BLaER1 (cell line): ENCODE data around the gene ADAMTS20.
"Not testable (repeated sequence)": the region's sequence is repeated elsewhere in the genome, so short reads cannot be mapped to it uniquely, and the experiment has no call there.

ENCODE experiments used
- H3K27ac ChIP-seq: shearing (Covaris generic); formaldehyde crosslinking; 2 replicates; pipeline ENCODE4 v1.8.1; 2022
- H3K27me3 ChIP-seq: shearing (Covaris generic); formaldehyde crosslinking; 2 replicates; pipeline ENCODE4 v1.8.1; 2022
- H3K36me3 ChIP-seq: shearing (Covaris generic); formaldehyde crosslinking; 2 replicates; pipeline ENCODE4 v1.8.1; 2022
- H3K4me1 ChIP-seq: shearing (Covaris generic); formaldehyde crosslinking; 2 replicates; pipeline ENCODE4 v1.8.1; 2022
- H3K4me2 ChIP-seq: shearing (Covaris generic); formaldehyde crosslinking; 2 replicates; pipeline ENCODE4 v1.8.1; 2022
- H3K4me3 ChIP-seq: shearing (Covaris generic); formaldehyde crosslinking; 2 replicates; pipeline ENCODE4 v1.8.1; 2022
- H3K9ac ChIP-seq: shearing (Covaris generic); formaldehyde crosslinking; 2 replicates; pipeline ENCODE4 v1.8.1; 2022
- H3K9me3 ChIP-seq: shearing (Covaris generic); formaldehyde crosslinking; 2 replicates; pipeline ENCODE4 v1.8.1; 2022
- H4K20me1 ChIP-seq: shearing (Covaris generic); formaldehyde crosslinking; 2 replicates; pipeline ENCODE4 v1.8.1; 2022
- Cebpa-rat ChIP-seq: shearing (Covaris generic); IDR thresholded peaks from 2 replicates; pipeline ENCODE4 v1.8.1; 2022

The ADAMTS20 gene

DNA sequence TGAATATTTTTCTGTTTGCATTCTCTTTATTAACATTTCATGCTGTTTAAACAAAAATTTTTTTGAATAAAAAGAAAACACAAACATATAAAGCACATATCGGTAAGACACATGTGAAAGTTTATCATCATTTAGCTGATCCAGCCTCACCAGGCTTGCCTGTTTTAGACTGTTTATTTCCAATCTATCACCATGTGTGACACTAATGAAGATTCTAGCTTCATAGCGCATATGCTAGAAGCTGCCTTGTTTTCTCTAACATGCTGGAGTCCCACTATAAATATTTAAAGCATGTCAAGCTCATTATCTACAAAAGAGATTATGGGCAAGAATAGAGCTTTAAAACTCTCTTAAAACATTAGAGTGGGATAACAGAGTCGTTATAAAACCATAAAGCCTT lies 25.4 kb upstream of the ADAMTS20 start:
- no peaks in the 10 kb centered on the region for H3K36me3 ChIP-seq
- H3K27me3 ChIP-seq = no peaks in the 10 kb centered on the region
- H4K20me1 ChIP-seq = no peaks in the 10 kb centered on the region
- no peak for TF ChIP-seq Cebpa-rat
- H3K27ac ChIP-seq = no peak overlapping the region
- no peak overlapping the region for H3K4me2 ChIP-seq
- no peaks in the 10 kb centered on the region for H3K4me1 ChIP-seq
- no peaks in the 10 kb centered on the region for H3K9me3 ChIP-seq
- H3K9ac ChIP-seq = no peak overlapping the region
- no peak overlapping the region for H3K4me3 ChIP-seq

DNA sequence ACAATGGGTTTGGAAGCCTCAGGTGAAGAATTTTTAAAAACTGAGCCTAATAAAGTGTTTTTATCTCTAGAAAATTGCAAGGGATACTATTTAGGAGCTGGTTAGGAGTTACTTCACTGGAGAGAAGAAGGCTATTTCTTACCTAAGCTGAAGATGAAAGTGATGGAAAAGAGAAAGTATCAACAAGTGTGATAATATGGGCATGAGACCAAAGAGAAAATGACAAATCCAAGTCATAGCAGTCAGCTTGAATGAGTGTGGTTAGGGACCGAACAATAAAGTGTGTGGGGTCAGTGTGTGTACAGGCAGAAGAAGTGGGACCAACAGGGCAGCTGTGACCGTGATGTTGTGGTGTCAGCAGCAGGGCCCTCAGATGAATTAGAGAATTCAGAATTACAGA lies 24.2 kb upstream of the ADAMTS20 start:
- no peaks in the 10 kb centered on the region for H4K20me1 ChIP-seq
- no peaks in the 10 kb centered on the region for H3K4me1 ChIP-seq
- H3K4me3 ChIP-seq = no peak overlapping the region
- H3K36me3 ChIP-seq = no peaks in the 10 kb centered on the region
- no peaks in the 10 kb centered on the region for H3K27me3 ChIP-seq
- H3K9me3 ChIP-seq = no peaks in the 10 kb centered on the region
- no peak overlapping the region for H3K27ac ChIP-seq
- H3K4me2 ChIP-seq = no peak overlapping the region
- no peak for TF ChIP-seq Cebpa-rat
- no peak overlapping the region for H3K9ac ChIP-seq

DNA sequence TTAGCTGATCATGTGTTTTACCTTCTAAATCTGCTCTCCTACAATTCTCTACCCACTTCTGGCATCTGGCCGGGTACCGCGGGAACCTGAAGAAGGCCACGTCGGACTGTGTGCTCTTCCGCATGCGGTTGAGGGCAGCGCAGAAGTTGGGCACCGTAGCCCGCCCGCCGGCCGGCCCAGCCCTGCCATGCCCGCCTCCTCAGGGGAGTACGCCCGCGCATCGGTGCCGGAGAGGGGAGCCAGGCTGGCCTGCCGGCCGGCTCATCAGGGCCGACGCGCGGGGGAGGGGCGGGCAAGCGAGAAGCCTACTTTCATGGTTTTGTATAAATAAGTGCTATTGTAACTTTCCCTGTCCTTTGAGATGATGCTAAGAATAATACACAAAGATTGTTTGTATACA lies 19.9 kb upstream of the ADAMTS20 start:
- Histone ChIP-seq H3K27ac (no peak overlapping the region), H4K20me1 (no peaks in the 10 kb centered on the region), H3K9ac (no peak overlapping the region), H3K4me3 (no peak overlapping the region), H3K4me1 (no peaks in the 10 kb centered on the region), H3K9me3 (no peaks in the 10 kb centered on the region), H3K36me3 (no peaks in the 10 kb centered on the region), H3K27me3 (no peaks in the 10 kb centered on the region), H3K4me2 (no peak overlapping the region)
- no peak for TF ChIP-seq Cebpa-rat

DNA sequence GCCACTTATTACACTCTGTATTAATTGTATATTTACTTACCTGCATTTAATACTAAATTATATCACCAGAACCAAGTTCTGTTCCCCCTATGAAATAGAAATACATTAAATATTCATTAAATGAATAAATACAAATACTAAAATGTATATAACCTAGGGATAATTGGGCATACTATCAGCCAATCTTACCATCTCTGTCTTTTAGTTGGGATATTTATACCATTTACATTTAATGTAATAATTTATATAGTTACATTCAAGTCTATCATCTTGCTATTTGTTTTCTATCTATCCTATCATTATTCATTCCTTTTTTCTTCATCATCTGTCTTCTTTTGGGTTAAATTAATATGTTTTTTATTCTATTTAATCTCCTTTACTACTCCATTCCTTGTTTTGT lies 4.1 kb upstream of the ADAMTS20 start:
- H3K27me3 ChIP-seq = no peaks in the 10 kb centered on the region
- peaks cover 28% of the 10 kb centered on the region for H3K9me3 ChIP-seq
- no peaks in the 10 kb centered on the region for H3K36me3 ChIP-seq
- no peak overlapping the region for H3K9ac ChIP-seq
- H3K4me1 ChIP-seq = no peaks in the 10 kb centered on the region
- no peak overlapping the region for H3K4me2 ChIP-seq
- no peak overlapping the region for H3K27ac ChIP-seq
- no peaks in the 10 kb centered on the region for H4K20me1 ChIP-seq
- H3K4me3 ChIP-seq = no peak overlapping the region
- no peak for TF ChIP-seq Cebpa-rat

DNA sequence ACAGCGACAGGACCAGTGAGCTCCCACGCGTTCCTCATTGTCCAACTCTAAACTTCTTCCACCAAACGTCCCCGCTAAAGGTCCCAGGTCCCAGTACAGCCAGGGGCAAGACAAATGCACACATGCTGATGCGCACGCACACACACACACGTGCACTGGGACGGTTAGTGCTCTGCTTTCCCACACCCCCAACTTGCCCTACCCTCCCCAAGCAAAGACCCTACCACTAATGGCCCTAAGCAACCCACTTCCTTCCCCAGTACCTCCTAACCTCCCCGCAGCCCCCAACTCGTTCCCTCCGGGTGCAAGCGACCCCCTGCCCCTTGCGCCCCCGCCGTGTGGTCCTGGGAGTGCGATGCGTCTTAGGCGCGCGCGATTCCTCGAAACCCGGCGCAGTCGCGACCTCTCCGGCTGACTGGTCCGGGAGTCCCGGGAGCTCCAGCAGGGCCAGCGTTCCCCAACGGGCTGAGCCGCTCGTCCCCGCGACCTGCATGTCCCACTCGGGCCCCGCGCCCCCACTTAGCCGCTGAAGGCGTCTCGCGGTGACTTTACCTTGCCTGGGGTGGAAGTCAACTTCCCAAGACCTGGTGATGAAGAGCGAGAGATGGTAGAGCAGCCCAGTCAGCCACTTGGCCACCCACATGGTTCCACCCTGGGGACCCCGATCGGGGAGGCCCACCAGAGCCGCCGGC lies 578 bp downstream of the ADAMTS20 start:
- Histone ChIP-seq H4K20me1 (no peaks in the 10 kb centered on the region), H3K4me2 (no peak overlapping the region), H3K4me3 (no peak overlapping the region), H3K4me1 (no peaks in the 10 kb centered on the region), H3K27ac (no peak overlapping the region), H3K9ac (no peak overlapping the region), H3K9me3 (peaks cover 35% of the 10 kb centered on the region), H3K36me3 (no peaks in the 10 kb centered on the region), H3K27me3 (no peaks in the 10 kb centered on the region)
- no peak for TF ChIP-seq Cebpa-rat

DNA sequence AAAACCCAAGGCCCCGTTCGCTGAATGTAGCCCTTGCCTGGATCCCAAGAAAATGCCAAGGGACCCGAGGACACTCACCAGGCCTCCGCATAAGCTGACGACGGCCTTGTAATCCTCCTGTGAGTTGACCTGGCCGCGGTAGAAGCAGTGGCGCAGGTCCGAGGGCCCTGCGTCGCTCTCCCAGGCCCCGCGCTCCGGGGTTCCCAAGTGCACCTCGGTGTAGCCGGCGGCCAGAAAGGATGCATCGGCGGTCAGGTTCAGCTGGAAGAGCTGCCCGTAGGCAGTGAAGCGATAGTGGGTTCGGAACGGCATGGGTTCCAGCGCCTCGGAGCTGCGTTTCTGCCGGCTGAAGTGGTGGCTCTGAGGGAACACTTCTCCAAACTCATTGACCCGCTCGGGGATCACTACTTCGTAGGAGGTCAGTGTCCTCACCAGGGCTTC lies 1.2 kb downstream of the ADAMTS20 start:
- Histone ChIP-seq H3K9me3 (peaks cover 34% of the 10 kb centered on the region), H3K27ac (no peak overlapping the region), H4K20me1 (no peaks in the 10 kb centered on the region), H3K4me2 (no peak overlapping the region), H3K36me3 (no peaks in the 10 kb centered on the region), H3K4me1 (no peaks in the 10 kb centered on the region), H3K27me3 (no peaks in the 10 kb centered on the region), H3K9ac (no peak overlapping the region), H3K4me3 (no peak overlapping the region)
- TF ChIP-seq Cebpa-rat = no peak

DNA sequence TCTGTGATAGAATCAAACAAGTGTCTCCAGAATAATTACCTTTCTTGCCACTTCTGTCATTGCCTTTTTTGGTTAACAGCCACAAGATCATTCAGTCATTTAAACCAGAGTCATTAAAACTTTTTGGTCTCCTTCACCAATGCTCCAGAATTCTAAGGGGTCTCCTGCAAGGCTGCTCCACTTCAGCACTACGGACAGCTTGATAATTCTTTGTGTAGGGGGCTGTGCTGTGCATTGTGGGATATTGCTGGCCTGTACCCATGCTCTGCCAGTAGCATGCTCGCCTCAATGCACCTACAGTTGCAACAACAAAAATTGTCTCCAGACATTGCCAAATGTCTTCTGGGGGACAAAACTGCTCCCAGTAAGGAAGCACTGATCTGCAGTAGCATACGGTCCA lies 7.3 kb downstream of the ADAMTS20 start:
- Histone ChIP-seq H4K20me1 (no peaks in the 10 kb centered on the region), H3K4me1 (no peaks in the 10 kb centered on the region), H3K9ac (no peak overlapping the region), H3K9me3 (no peaks in the 10 kb centered on the region), H3K36me3 (no peaks in the 10 kb centered on the region), H3K27ac (no peak overlapping the region), H3K27me3 (no peaks in the 10 kb centered on the region), H3K4me2 (no peak overlapping the region), H3K4me3 (no peak overlapping the region)
- no peak for TF ChIP-seq Cebpa-rat

DNA sequence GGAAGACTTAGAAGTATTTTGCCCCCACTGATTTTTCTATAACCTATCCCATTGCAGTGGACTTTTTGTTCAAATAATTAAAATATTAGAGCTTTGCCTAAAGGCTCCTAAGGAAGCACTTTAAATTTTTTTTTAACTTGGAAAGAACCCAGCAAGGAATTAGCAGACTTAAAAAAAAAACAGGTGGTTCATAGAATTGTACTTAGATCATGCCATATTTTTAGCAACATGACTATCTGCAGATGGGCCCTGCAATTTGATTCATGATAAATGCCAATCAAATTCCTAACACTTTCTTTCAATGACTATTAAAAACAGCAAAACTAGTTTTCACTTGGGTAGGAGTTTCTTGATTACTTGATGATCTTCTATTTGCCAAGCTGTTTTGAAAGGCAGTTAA lies 11.5 kb downstream of the ADAMTS20 start:
- H3K9ac ChIP-seq = no peak overlapping the region
- TF ChIP-seq Cebpa-rat = no peak
- H3K9me3 ChIP-seq = no peaks in the 10 kb centered on the region
- no peaks in the 10 kb centered on the region for H3K36me3 ChIP-seq
- no peak overlapping the region for H3K4me3 ChIP-seq
- H3K27ac ChIP-seq = no peak overlapping the region
- no peak overlapping the region for H3K4me2 ChIP-seq
- H4K20me1 ChIP-seq = no peaks in the 10 kb centered on the region
- H3K27me3 ChIP-seq = no peaks in the 10 kb centered on the region
- no peaks in the 10 kb centered on the region for H3K4me1 ChIP-seq

DNA sequence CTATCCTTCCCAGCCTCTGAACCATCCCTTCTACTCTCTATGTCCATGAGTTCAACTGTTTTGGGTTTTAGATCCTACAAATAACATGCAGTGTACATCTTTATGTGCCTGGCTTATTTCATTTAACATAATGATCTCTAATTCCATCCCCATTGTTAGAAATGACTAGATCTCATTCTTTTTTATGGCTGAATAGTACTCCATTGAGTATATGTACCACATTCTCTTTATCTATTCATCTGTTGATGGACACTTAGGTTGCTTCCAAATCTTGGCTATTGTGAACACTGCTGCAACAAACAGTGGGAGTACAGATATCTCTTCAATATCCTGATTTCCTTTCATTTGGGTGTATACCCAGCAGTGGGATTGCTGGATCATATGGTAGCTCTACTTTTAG lies 14.3 kb downstream of the ADAMTS20 start:
- not testable (repeated sequence) for H3K4me2 ChIP-seq, H3K27ac ChIP-seq, H3K9me3 ChIP-seq, H3K4me3 ChIP-seq, H4K20me1 ChIP-seq, H3K4me1 ChIP-seq, H3K27me3 ChIP-seq, H3K9ac ChIP-seq, H3K36me3 ChIP-seq

DNA sequence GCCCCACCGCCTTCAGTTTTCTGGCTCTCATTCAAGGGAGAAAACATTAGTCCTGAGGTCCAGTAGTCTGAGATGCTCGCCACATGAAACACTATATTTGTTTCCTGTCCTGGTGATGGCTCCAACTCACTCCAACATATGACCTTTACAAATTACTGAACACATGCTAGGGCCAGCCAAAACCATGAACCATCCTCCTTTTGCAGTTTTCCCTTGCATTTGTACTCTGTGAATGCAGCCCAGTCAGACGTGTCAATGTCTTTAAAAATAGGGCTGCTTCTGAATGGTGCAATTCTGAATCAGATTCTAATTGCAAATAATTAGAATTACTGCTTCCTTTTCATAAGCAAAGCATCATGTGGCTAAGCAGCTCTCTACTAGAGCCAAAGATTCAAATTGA lies 36.0 kb downstream of the ADAMTS20 start:
- TF ChIP-seq Cebpa-rat = no peak
- H3K9me3 ChIP-seq = no peaks in the 10 kb centered on the region
- H3K27ac ChIP-seq = no peak overlapping the region
- H3K36me3 ChIP-seq = no peaks in the 10 kb centered on the region
- H4K20me1 ChIP-seq = no peaks in the 10 kb centered on the region
- no peaks in the 10 kb centered on the region for H3K4me1 ChIP-seq
- H3K4me2 ChIP-seq = no peak overlapping the region
- H3K27me3 ChIP-seq = no peaks in the 10 kb centered on the region
- H3K4me3 ChIP-seq = no peak overlapping the region
- H3K9ac ChIP-seq = no peak overlapping the region

DNA sequence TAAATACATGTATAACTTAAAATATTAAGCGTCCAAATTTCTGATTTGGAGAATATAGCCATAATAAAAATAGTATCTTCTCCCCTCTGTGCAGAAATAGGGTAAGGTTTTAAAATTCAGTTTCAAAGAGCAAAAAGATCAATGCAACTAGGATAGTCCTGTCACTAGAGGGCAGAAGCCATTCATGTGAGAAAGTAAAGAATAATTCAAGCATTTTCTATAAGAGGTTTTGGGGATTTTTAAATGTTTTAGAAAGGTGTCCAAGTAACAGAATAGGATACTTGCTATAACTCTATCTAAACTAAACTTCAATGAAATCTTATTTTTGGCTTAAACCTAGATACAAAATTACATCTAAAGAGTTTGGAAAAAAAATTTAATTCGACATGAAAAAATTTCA lies 50.3 kb downstream of the ADAMTS20 start:
- Histone ChIP-seq H3K9me3 (no peaks in the 10 kb centered on the region), H3K4me2 (no peak overlapping the region), H3K36me3 (no peaks in the 10 kb centered on the region), H4K20me1 (no peaks in the 10 kb centered on the region), H3K4me1 (no peaks in the 10 kb centered on the region), H3K27me3 (no peaks in the 10 kb centered on the region), H3K27ac (no peak overlapping the region), H3K9ac (no peak overlapping the region), H3K4me3 (no peak overlapping the region)
- no peak for TF ChIP-seq Cebpa-rat
